ENCODE measurements around the gene VCP.

DNA sequence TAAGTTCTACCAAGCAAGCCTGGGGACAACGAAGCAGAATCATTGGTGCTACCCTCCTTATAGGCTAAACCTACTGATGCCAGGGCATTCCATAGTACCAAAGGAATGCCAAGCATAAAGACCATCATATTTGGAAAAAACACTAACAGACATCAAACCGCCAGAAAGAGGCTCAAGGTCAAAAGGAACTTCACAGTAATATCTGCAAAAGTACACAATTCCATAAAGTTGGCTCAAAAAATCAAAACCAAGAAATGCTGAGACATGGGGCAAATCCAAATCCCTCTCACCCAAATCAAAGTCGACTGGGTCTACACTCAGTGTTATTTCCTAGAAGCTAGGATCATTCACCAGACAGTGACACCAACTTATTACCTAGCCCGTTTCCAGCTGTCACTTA is 3.4 kb downstream of the VCP start:
- TF ChIP-seq MAX (IDR thresholded peaks at IDR 0.05) (no peak), POLR2A (IDR thresholded peaks at IDR 0.05; ENCODE audit: low read length) (no peak), BHLHE40 (IDR thresholded peaks at IDR 0.05; ENCODE audit: low read depth, low read length) (no peak), RNF2 (IDR thresholded peaks at IDR 0.05; ENCODE audit: borderline replicate concordance, low read depth) (no peak), HDAC2 (IDR thresholded peaks at IDR 0.05) (no peak), EP300 (IDR thresholded peaks at IDR 0.05) (no peak), KDM1A (IDR thresholded peaks at IDR 0.05; ENCODE audit: low read depth) (no peak), MAZ (IDR thresholded peaks at IDR 0.05; ENCODE audit: borderline replicate concordance, low read depth, low read length) (no peak), ZFP36 (IDR thresholded peaks at IDR 0.05; ENCODE audit: borderline replicate concordance, partially characterized antibody) (no peak)
- TF ChIP-seq, protein P1, sequence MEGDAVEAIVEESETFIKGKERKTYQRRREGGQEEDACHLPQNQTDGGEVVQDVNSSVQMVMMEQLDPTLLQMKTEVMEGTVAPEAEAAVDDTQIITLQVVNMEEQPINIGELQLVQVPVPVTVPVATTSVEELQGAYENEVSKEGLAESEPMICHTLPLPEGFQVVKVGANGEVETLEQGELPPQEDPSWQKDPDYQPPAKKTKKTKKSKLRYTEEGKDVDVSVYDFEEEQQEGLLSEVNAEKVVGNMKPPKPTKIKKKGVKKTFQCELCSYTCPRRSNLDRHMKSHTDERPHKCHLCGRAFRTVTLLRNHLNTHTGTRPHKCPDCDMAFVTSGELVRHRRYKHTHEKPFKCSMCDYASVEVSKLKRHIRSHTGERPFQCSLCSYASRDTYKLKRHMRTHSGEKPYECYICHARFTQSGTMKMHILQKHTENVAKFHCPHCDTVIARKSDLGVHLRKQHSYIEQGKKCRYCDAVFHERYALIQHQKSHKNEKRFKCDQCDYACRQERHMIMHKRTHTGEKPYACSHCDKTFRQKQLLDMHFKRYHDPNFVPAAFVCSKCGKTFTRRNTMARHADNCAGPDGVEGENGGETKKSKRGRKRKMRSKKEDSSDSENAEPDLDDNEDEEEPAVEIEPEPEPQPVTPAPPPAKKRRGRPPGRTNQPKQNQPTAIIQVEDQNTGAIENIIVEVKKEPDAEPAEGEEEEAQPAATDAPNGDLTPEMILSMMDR (IDR thresholded peaks at IDR 0.05) = no peak

All from A549 (cell line).